Bronchial epithelial cell (primary cell): ENCODE results near the gene PHACTR1. TPM values are rescaled to one million over a fixed set of nuclear protein-coding genes. Genes with fewer than 3 reads are reported as not detected.
"Not testable (repeated sequence)": the region's sequence is repeated elsewhere in the genome, so short reads cannot be mapped to it uniquely, and the experiment has no call there.

Source experiments
- DNase-seq: peaks from one replicate; pipeline ENCODE4 v3.0.0-alpha.2; 2010; ENCODE audit warnings: low read depth
- FAIRE-seq: peaks from 2 replicates; lab custom pipeline; 2011; peaks lifted over from hg19 to GRCh38; lab: Jason Lieb, UNC
- H3K27me3 ChIP-seq: 2 replicates; pipeline ENCODE4 v1.5.1; 2011; ENCODE audit warnings: low read length; ENCODE audit not compliant: control insufficient read depth, insufficient read depth
- H3K36me3 ChIP-seq: 2 replicates; pipeline ENCODE4 v1.5.1; 2011; ENCODE audit warnings: low read length; ENCODE audit not compliant: control insufficient read depth, insufficient read depth
- H3K4me3 ChIP-seq: 2 replicates; pipeline ENCODE4 v1.5.1; 2011; ENCODE audit warnings: mild to moderate bottlenecking, low read depth, low read length, control low read depth
- CTCF ChIP-seq: IDR thresholded peaks from 2 replicates; pipeline ENCODE4 v1.5.1; 2011; ENCODE audit warnings: mild to moderate bottlenecking, moderate library complexity, low read length, control low read depth, inconsistent platforms; ENCODE audit not compliant: insufficient read depth, severe bottlenecking
- total RNA-seq: library from RNA; depleted of rRNA; stranded (reverse); fragments of >200 nt; gene quantifications from 2 replicates; pipeline ENCODE4 v1.2.1, GENCODE V29; 2014

Gene PHACTR1
- total RNA-seq, 1 donor from 2014 or later: under 0.01 TPM

- no peak for TF ChIP-seq CTCF
- no peaks in the 10 kb centered on the region for H3K27me3 ChIP-seq
- no peaks in the 10 kb centered on the region for H3K36me3 ChIP-seq
- DNase-seq (no peak), FAIRE-seq (no peak)
- H3K4me3 ChIP-seq: no peak overlapping the region
Measured at GRCh38 chr6:13147376-13147775, 430.8 kb downstream of the PHACTR1 start.

GRCh38 chr6:13147782-13148181 is 431.2 kb downstream of the PHACTR1 start:
- Histone ChIP-seq H3K4me3 (no peak overlapping the region), H3K27me3 (no peaks in the 10 kb centered on the region), H3K36me3 (no peaks in the 10 kb centered on the region)
- TF ChIP-seq CTCF: no peak
- FAIRE-seq (no peak), DNase-seq (no peak)

- H3K36me3 ChIP-seq: no peaks in the 10 kb centered on the region
- TF ChIP-seq CTCF: no peak
- FAIRE-seq (no peak), DNase-seq (no peak)
- no peaks in the 10 kb centered on the region for H3K27me3 ChIP-seq
- no peak overlapping the region for H3K4me3 ChIP-seq
Measured at GRCh38 chr6:13152764-13153163, 436.2 kb downstream of the PHACTR1 start.

GRCh38 chr6:13156381-13156780 is 439.8 kb downstream of the PHACTR1 start:
- DNase-seq: no peak
- no peak overlapping the region for H3K4me3 ChIP-seq
- FAIRE-seq: no peak
- no peaks in the 10 kb centered on the region for H3K36me3 ChIP-seq
- TF ChIP-seq CTCF: no peak
- no peaks in the 10 kb centered on the region for H3K27me3 ChIP-seq

- Histone ChIP-seq H3K4me3 (no peak overlapping the region), H3K36me3 (no peaks in the 10 kb centered on the region), H3K27me3 (no peaks in the 10 kb centered on the region)
- FAIRE-seq: no peak
- DNase-seq: no peak
- TF ChIP-seq CTCF: no peak
Measured at GRCh38 chr6:13157293-13157692, 440.7 kb downstream of the PHACTR1 start.

GRCh38 chr6:13159300-13159699 is 442.7 kb downstream of the PHACTR1 start:
- Histone ChIP-seq H3K27me3 (no peaks in the 10 kb centered on the region), H3K36me3 (no peaks in the 10 kb centered on the region), H3K4me3 (no peak overlapping the region)
- DNase-seq (no peak), FAIRE-seq (no peak)
- TF ChIP-seq CTCF: no peak

GRCh38 chr6:13159822-13160221 is 443.3 kb downstream of the PHACTR1 start:
- not testable (repeated sequence) for H3K4me3 ChIP-seq, FAIRE-seq, H3K36me3 ChIP-seq, DNase-seq, H3K27me3 ChIP-seq
